Lower leg skin (tissue), 4 donors: Measurements from ENCODE around the gene C2CD3. TPM values are rescaled to one million over a fixed set of nuclear protein-coding genes. Genes with fewer than 3 reads are reported as not detected.

Experiments
- DNase-seq, 2 donors: peaks; one replicate each; pipeline ENCODE4 v3.0.0-alpha.2; 2019; ENCODE audit warnings: low spot score in 2 of 2
- H3K4me3 ChIP-seq: fragments of 200-600 bp; sonication (generic); 2 replicates; pipeline ENCODE4 v1.5.1; 2017; ENCODE audit warnings: mild to moderate bottlenecking, low read depth; ENCODE audit not compliant: poor library complexity, severe bottlenecking
- POLR2A ChIP-seq, 2 donors: fragments of 450-650 bp; IDR thresholded peaks; one replicate each; pipeline ENCODE4 v1.6.1; 2016 to 2017; ENCODE audit warnings: antibody characterized with exemption in 2 of 2, mild to moderate bottlenecking in 1 of 2, moderate library complexity in 1 of 2
- WGBS, 2 donors: methylation state at CpG; one replicate each; pipeline ENCODE4 v1.1.5; 2018; 5-methylcytosine and 5-hydroxymethylcytosine counted together
- intact Hi-C: fragments of 100-400 bp; cut with DNase I; formaldehyde crosslinking; loops from one replicate; pipeline ENCODE4 v1.15.0; 2023; ENCODE audit warnings: low total_unique reads
- total RNA-seq, 4 donors: library from RNA; depleted of rRNA; stranded (reverse); fragments of >200 nt; gene quantifications; one replicate each; pipeline ENCODE4 v1.1.0, GENCODE V29; 2016
- TF ChIP-seq, protein P1 (sequence below), 3 donors: fragments of 450-650 bp; IDR thresholded peaks; one replicate each; pipeline ENCODE4 v1.5.1; 2016; ENCODE audit warnings: antibody characterized with exemption in 3 of 3, mild to moderate bottlenecking in 3 of 3, moderate library complexity in 2 of 3

C2CD3 gene
- total RNA-seq, 4 donors from 2014 or later: 16.9 to 28.0 (median 24.4) TPM

DNA sequence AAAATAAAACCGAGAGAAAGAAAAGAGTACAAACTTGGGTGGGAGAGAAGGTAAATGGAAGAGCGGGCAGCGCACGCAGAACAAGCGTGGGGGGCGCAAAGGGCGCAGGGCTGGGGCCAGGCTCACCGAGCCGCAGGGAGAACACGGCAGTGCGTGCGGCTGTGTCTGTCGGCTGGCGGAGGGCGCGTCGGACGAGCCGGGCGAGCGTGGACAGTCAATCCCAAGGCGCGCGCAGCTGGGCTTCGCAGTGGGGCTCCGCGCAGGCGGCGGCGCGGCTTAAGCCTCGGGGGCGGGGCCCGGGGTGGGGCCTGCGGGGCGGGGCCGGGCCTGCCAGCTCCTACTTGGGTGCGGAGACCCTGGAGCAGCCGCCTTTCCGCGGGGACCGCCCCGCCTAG is 188.2 kb downstream of the C2CD3 start, which contains the start of gene UCP2:
UCP2 (minus strand) TSS at position 249 of the 395 bp plus-strand sequence. CDS start 4,465 bp downstream, outside the sequence.
- WGBS, 2 donors: 2% methylated on average over 43 of the region's 43 CpGs
- H3K4me3 ChIP-seq: peak within 1 kb of the TSS; percentile 31
- peak; percentile 68 to 96 for DNase-seq
- TF ChIP-seq, protein P1, sequence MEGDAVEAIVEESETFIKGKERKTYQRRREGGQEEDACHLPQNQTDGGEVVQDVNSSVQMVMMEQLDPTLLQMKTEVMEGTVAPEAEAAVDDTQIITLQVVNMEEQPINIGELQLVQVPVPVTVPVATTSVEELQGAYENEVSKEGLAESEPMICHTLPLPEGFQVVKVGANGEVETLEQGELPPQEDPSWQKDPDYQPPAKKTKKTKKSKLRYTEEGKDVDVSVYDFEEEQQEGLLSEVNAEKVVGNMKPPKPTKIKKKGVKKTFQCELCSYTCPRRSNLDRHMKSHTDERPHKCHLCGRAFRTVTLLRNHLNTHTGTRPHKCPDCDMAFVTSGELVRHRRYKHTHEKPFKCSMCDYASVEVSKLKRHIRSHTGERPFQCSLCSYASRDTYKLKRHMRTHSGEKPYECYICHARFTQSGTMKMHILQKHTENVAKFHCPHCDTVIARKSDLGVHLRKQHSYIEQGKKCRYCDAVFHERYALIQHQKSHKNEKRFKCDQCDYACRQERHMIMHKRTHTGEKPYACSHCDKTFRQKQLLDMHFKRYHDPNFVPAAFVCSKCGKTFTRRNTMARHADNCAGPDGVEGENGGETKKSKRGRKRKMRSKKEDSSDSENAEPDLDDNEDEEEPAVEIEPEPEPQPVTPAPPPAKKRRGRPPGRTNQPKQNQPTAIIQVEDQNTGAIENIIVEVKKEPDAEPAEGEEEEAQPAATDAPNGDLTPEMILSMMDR (IDR thresholded peaks at IDR 0.05): no peak
- TF ChIP-seq POLR2A (IDR thresholded peaks at IDR 0.05): peak in 1 of 2 donors; percentile 46
- intact Hi-C loops: no loop called here

DNA sequence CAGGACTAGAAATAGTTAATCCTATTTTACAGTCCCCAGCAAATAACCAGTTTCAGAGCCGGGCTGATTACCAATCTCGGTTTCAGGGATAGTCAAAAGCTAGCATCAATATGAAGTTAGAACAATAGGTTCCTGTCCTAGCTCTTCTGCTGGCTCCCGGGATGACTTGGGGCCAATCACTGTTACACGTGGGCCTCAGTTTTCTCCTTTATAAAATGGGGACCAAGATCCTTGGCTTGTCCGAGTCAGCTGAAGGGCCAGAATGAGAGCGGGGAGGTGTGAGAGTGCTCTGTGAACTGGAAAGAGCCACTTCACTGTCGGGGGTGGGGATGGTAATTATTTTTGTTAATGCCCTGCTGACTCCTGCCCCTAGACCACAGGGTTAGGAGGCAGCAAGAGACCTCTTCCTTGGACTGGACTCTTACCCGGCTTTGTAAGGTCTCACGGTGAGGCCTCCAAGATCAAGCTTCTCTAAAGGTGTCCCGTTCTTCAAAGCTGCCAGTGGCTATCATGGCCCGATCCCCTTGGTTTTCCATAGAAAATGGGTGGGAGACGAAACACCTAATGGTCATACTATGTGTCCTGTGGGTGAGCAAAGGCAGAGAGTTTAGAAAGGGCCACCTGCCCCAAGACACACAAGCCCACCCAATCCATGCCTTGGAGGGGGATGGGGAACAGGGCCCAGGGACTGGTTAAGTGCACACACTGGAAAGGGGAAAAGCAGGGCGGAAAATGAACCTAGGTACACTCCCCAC is 189.6 kb downstream of the C2CD3 start:
- no peak for DNase-seq

DNA sequence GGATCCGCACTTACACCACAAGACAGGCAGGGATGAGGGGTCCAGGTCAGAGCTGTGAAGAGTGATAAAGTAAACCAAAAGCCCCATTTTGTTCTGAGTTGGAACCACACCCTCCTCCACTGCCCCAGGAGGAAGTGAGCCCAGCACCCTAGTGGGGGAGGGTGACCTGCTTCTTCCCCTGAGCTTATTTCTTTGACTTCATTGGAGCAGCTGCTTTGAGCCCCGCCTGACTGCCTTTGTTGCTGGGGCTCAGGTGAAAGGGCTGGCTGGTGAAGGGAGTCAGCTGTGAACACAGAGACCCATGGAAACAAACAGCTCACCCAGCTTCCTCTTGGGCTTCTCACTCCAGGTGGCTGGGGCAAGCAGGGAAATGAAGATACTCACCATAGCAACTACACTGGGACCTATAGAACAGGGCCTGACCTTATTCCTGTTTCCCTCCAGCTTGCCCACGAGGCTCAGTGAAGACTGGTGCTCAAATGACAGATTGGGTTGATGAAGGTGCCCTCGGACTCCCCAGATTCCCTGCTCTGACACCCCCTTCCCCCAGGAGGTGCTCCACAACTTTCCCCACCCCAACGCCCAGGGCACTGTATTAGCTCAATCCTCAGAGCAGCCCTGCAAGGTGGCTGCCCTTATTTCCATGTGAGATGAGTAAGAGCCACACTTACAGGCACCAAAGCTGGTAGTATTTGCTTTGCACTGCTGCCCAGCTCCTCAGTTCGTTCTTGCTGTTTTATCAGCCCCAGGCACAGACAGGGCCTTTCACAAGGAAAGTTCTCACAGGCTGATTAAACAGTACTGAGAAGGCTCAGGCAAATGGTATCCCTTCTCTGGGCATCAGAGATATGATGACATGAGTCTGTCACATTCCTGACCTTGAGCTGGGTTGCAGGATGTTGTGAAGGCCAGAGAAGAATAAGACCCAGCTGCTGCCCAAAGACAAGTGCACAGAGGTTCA is 190.5 kb downstream of the C2CD3 start:
- no peak overlapping the region for H3K4me3 ChIP-seq
- no peak for TF ChIP-seq POLR2A (IDR thresholded peaks at IDR 0.05)
- TF ChIP-seq, protein P1 (IDR thresholded peaks at IDR 0.05): no peak
- DNase-seq: peak in 1 of 2 donors; percentile 56
- intact Hi-C loops: no loop called here
- 65 to 67% methylated on average over 6 of the region's 6 CpGs for WGBS, 2 donors

More for the DNA sequence above, 189.6 kb downstream of the C2CD3 start:
- H3K4me3 ChIP-seq: peak overlapping the region; percentile 8
- WGBS, 2 donors: 84 to 87% methylated on average over 13 of the region's 13 CpGs
- no peak for TF ChIP-seq POLR2A (IDR thresholded peaks at IDR 0.05)
- TF ChIP-seq, protein P1 (IDR thresholded peaks at IDR 0.05): no peak
- intact Hi-C loops: no loop called here

DNA sequence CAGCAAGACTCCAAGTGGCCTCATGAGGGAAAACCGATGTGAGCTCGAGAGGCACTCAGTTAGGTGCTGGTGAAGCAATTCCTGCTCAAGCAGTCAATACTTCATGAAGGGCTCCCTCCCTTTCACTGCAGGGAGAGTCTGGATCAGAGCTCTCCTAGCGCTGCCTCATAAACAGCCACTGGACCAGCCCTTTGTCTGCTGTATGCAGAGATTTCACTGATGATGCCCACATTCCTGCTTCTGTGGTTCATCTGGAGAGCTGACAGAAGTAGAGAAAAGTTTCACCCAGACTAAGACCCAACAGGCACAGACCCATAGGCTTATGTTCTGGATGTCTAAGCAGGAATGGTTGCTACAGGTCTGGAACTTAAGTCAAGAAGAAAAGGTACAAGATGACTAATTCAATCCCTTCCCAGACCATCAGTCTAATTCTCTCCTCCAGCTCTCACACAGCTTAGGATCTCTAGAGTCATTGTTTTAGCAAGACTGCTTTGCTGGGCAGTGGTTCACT is 192.2 kb downstream of the C2CD3 start:
- TF ChIP-seq, protein P1 (IDR thresholded peaks at IDR 0.05): no peak
- TF ChIP-seq POLR2A (IDR thresholded peaks at IDR 0.05): no peak
- WGBS, 2 donors: 86% methylated on average over 3 of the region's 3 CpGs
- H3K4me3 ChIP-seq: no peak overlapping the region
- intact Hi-C loops: no loop called here
- DNase-seq: no peak

DNA sequence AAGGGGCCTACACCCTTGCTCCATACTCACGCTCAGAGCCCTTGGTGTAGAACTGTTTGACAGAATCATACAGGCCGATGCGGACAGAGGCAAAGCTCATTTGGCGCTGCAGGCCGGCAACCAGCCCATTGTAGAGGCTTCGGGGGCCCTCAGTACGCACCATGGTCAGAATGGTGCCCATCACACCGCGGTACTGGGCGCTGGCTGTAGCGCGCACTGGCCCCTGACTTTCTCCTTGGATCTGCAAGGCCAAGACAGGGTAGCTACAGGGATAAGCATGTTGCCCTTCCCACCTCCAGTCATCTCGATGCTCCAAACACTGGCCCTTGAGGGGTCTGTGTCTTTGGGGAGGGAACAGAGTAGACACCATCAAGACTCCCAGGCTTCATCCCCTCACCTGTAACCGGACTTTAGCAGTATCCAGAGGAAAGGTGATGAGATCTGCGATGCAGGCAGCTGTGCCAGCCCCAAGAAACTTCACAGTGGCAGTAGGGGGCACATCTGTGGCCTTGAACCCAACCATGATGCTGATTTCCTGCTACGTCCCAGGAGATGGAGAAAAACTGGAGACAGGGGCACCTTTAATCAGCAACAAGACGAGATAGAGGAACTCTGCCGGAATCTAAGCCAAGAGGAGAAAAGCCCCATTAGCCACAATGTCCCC is 192.8 kb downstream of the C2CD3 start:
- WGBS, 2 donors: 93 to 97% methylated on average over 18 of the region's 18 CpGs
- intact Hi-C loops: no loop called here
- no peak for DNase-seq
- TF ChIP-seq, protein P1 (IDR thresholded peaks at IDR 0.05): no peak
- no peak for TF ChIP-seq POLR2A (IDR thresholded peaks at IDR 0.05)
- no peak overlapping the region for H3K4me3 ChIP-seq
